Activated CD8-positive, alpha-beta memory T cell treated with anti-CD3 and anti-CD28 coated beads, Interleukin-2, amount 50 U/mL, for 24 hours (primary cell): ENCODE results near the gene ABCB6.
"Not testable (repeated sequence)": the region's sequence is repeated elsewhere in the genome, so short reads cannot be mapped to it uniquely, and the experiment has no call there.

Experiments
- DNase-seq: peaks from one replicate; pipeline ENCODE4 v3.0.0-alpha.2; 2020; ENCODE audit errors: extremely low read depth

The ABCB6 gene

GRCh38 chr2:219218732-219219701, at the start of gene ABCB6:
TSS of gene ABCB6 (minus strand) at chr2:219218958. CDS start at chr2:219218673, 285 bp downstream.
- peak; percentile 77 for DNase-seq

DNA sequence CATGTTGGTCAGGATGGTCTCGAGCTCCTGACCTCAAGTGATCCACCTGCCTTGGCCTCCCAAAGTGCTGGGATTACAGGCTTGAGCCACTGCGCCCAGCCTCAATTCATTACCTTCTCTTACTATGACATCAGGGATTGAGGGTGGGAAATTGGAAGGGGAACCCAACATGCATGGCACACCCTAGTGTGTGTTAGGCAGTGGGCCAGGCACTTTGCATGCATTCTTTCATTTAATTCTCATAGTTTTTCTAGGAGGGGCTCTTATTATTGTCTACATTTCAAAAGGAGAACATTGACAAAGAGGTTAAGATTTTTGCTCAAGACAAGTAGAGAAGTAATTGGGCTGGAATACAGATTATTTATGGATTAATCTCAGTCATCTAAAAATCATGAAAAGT, 49.5 kb upstream of the ABCB6 start:
- DNase-seq, result no peak

DNA sequence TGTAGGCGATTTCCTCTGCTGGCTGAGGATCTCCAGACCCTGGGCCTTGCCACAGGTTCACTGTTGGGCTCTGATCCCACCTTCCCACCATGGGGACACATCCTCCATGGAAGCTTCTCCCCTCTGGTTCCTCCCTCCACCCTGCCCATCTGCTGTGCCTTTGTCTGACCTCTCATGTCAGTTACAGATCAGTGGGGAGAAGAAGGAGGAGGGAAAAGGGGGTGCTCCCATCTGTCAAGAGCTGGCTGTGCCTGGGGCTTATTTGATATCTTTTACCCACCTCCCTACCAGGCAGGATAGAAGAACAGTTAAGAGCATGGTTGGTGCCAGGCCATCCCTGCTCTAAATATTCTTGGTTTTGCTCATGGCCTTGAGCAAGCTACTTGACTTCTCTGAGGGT, 48.1 kb upstream of the ABCB6 start:
- no peak for DNase-seq

GRCh38 chr2:219266232-219266631, 47.5 kb upstream of the ABCB6 start:
- no peak for DNase-seq

- DNase-seq, result no peak
These were observed 42.5 kb upstream of the ABCB6 start for GRCh38 chr2:219261024-219261855.

DNA sequence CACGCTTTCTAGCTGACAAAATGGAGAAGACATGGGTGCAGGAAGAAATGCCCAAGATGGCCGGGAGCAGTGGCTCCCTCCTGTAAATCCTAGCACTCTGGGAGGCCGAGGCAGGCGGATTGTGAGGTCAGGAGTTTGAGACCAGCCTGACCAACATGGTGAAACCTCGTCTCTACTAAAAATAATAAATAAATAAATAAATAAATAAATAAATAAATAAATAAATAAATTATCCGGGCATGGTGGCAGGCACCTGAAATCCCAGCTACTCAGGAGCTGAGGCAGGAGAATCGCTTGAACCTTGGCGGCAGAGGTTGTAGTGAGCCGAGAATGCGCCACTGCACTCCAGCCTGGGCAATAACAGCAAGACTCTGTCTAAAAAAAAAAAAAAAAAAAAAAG, 40.2 kb upstream of the ABCB6 start:
- not testable (repeated sequence) for DNase-seq

- no peak for DNase-seq
These were observed 35.9 kb upstream of the ABCB6 start for GRCh38 chr2:219254590-219255201.

GRCh38 chr2:219253753-219254589, 35.2 kb upstream of the ABCB6 start, which contains the start of gene TUBA4A:
TSS of gene TUBA4A (minus strand) at chr2:219253918. CDS start at chr2:219253858, 60 bp downstream.
- peak; percentile 68 for DNase-seq

DNA sequence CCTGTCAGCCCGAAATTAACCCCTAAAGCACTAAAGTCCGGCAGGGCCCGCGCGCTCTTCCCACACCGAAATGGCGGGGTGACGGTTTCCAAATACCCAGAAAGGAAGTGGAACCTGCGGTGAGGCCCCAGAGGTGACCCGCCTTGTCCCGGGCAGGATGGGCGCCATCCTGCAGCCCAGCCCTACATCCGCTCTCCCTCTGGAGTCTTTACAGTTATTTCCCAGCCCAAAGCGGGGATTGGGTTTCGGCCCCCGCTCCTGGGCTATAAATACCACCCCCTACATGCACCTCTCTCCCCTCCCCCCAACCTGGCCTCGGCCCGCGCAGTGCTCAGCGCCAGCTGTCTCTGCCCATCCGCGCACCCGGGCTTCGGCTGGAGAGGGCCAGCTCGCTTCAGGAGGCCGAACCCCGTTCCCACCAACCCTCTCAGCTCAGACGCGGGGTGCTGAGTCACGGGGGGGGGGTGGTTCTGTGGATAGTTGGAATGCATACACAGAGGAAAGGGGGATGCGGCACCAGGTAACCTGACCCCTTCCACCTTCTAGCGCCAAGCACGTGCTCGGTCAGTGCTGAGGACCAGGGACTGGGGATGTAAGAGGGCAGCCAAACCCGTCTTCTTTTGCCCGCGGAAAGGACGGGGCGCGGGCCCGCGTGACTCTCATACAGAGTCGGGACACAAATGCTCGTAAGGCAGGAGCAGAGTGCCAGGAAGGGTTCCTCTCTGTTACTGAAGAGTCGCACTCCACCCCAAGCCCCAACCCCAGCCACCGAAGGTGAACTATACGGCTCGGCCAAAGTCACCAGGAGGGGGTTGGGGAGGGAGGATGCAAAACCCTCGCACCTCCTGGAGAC, 34.4 kb upstream of the ABCB6 start, which contains the start of gene TUBA4B:
TUBA4B (plus strand) TSS at position 344 of the 853 bp plus-strand sequence; CDS start at position 509, 165 bp downstream.
- no peak for DNase-seq

DNA sequence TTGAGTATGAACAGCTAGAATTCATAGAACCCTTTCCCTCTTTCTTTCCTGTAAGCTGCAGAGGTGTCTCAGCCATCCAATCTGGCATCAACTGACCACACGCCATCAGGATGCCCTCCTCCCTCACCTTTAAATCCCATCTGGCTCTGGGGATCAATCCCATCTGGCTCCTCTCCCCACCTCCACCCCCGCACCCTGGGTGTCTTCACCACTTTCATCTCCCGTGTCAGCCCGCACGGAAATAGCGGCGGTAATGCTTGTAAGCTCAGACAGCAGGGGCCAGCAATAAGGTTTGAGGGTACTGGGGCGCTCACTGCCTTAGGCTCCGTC, 33.8 kb upstream of the ABCB6 start:
- no peak for DNase-seq

GRCh38 chr2:219252084-219252483, 33.3 kb upstream of the ABCB6 start:
- DNase-seq, result no peak

GRCh38 chr2:219251656-219252055, 32.9 kb upstream of the ABCB6 start:
- DNase-seq, result no peak

DNA sequence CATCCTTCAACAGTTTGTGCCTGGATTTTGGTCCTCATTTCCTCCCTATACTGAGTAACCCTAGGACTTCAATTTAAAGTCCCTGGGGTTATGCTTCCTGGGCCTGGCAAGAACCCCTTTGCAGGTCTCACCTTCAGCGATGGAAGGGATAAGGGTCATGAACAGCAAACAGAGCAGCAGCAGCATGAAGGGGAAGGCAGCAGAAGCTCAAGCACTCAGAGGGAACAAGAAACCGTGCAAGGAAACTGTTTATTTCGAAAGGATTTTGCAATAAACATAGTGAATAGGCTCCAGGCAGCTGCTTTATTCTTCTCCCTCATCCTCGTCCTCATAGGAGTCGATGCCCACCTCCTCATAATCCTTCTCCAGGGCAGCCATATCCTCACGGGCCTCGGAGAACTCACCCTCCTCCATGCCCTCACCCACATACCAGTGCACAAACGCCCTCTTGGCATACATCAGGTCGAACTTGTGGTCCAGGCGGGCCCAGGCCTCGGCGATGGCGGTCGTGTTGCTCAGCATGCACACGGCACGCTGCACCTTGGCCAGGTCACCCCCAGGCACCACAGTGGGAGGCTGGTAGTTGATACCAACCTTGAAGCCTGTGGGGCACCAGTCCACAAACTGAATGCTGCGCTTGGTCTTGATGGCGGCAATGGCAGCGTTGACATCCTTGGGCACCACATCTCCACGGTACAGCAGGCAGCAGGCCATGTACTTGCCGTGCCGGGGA, 31.5 kb upstream of the ABCB6 start:
- no peak for DNase-seq

- DNase-seq, result no peak
These were observed 30.6 kb upstream of the ABCB6 start for GRCh38 chr2:219249203-219249980.

- DNase-seq, result no peak
These were observed 30.1 kb upstream of the ABCB6 start for GRCh38 chr2:219248845-219249202.

- no peak for DNase-seq
These were observed 29.2 kb upstream of the ABCB6 start for GRCh38 chr2:219247678-219248642.

- DNase-seq, result no peak
These were observed 27.8 kb upstream of the ABCB6 start for GRCh38 chr2:219246559-219246958.

DNA sequence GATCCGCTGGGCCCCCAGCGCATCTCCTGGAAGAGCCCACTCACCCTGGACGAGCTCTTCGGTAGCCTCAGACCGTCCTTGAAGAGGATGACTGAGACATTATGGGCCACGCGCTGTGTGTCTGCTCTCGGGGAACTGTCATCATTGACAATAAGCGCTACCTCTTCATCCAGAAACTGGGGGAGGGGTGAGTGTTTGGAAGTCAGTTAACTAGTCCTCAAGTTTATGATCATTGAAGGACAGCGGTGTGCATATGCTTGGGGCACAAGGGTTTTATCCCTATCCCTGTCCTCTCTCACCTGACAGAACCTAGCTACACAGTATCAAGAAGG, 27.1 kb upstream of the ABCB6 start:
- no peak for DNase-seq
